Natural killer cell (primary cell): ENCODE measurements around the gene TUBA3E. TPM values are rescaled to one million over a fixed set of nuclear protein-coding genes. Genes with fewer than 3 reads are reported as not detected.
"Not testable (repeated sequence)": the region's sequence is repeated elsewhere in the genome, so short reads cannot be mapped to it uniquely, and the experiment has no call there.

Source experiments
- ATAC-seq, 3 donors: fragments of 150-1000 bp in 2 of 3; fragments of 200-7000 bp in 1 of 3; cut with Tn5 transposase; 1 replicate in 1 of 3; 2 replicates in 2 of 3; pipeline ENCODE4 v1.10.0; 2021; ENCODE audit warnings: mild to moderate bottlenecking in 2 of 3, moderate library complexity in 2 of 3
- DNase-seq, 2 donors: peaks; one replicate each; pipeline versions ENCODE4 v3.0.0 to v3.0.0-alpha.2; 2013 to 2021; ENCODE audit warnings: mixed read lengths in 1 of 2
- H3K27ac ChIP-seq: one replicate; pipeline ENCODE4 v1.5.1; 2013; ENCODE audit warnings: mild to moderate bottlenecking, low read length
- H3K27me3 ChIP-seq: one replicate; pipeline ENCODE4 v1.6.1; 2013; ENCODE audit warnings: low read length; ENCODE audit not compliant: control insufficient read depth, insufficient read depth
- H3K36me3 ChIP-seq: one replicate; pipeline ENCODE4 v1.6.1; 2013; ENCODE audit warnings: low read length; ENCODE audit not compliant: control insufficient read depth, insufficient read depth
- H3K4me1 ChIP-seq: one replicate; pipeline ENCODE4 v1.6.1; 2013; ENCODE audit warnings: low read length; ENCODE audit not compliant: control insufficient read depth, insufficient read depth
- H3K4me3 ChIP-seq: one replicate; pipeline ENCODE4 v1.5.1; 2013; ENCODE audit warnings: low read length
- H3K9me3 ChIP-seq: one replicate; pipeline ENCODE4 v1.6.1; 2013; ENCODE audit warnings: low read length; ENCODE audit not compliant: control insufficient read depth, insufficient read depth
- H3K27ac Mint-ChIP-seq, 2 donors: one replicate each; pipeline ENCODE4 v1.8.0; 2022; ENCODE audit warnings: mild to moderate bottlenecking in 2 of 2, mixed read lengths in 2 of 2, moderate library complexity in 1 of 2
- H3K27me3 Mint-ChIP-seq, 2 donors: one replicate each; pipeline ENCODE4 v1.8.0; 2022; ENCODE audit warnings: low read depth in 2 of 2, mixed read lengths in 2 of 2
- H3K36me3 Mint-ChIP-seq: one replicate; pipeline ENCODE4 v1.8.0; 2022; ENCODE audit warnings: mixed read lengths
- H3K4me1 Mint-ChIP-seq, 2 donors: one replicate each; pipeline ENCODE4 v1.8.0; 2022; ENCODE audit warnings: mixed read lengths in 2 of 2
- H3K4me3 Mint-ChIP-seq: one replicate; pipeline ENCODE4 v1.8.0; 2022; ENCODE audit warnings: mild to moderate bottlenecking, moderate library complexity, mixed read lengths
- H3K9me3 Mint-ChIP-seq, 2 donors: one replicate each; pipeline ENCODE4 v1.8.0; 2022; ENCODE audit warnings: mixed read lengths in 2 of 2
- CTCF ChIP-seq: fragments of 200-600 bp; IDR thresholded peaks from one replicate; pipeline ENCODE4 v1.8.0; 2022; ENCODE audit warnings: antibody characterized with exemption
- WGBS: methylation state at CpG from one replicate; pipeline ENCODE4 v1.1.7; 2013; ENCODE audit warnings: missing lambda C conversion rate; ENCODE audit not compliant: insufficient coverage; 5-methylcytosine and 5-hydroxymethylcytosine counted together
- intact Hi-C: fragments of 100-400 bp; cut with micrococcal nuclease; formaldehyde crosslinking; loops from one replicate; pipeline ENCODE4 v1.14.2; 2022
- total RNA-seq, 4 donors: library from RNA; stranded (reverse); fragments of 120-200 nt in 1 of 4; gene quantifications; one replicate each; pipeline versions ENCODE4 v1.2.3 to v1.2.4, GENCODE V29; 2013 to 2022

TUBA3E gene
- total RNA-seq, 3 donors from 2014 or later (not counting 1 experiment from before 2014, with no cell fraction given): not detected

- H3K27me3 Mint-ChIP-seq, DNase-seq, H3K27ac ChIP-seq, H3K4me1 ChIP-seq, H3K4me1 Mint-ChIP-seq, H3K36me3 Mint-ChIP-seq, H3K4me3 Mint-ChIP-seq, H3K36me3 ChIP-seq, H3K9me3 Mint-ChIP-seq, ATAC-seq, H3K27me3 ChIP-seq, H3K9me3 ChIP-seq, H3K4me3 ChIP-seq, H3K27ac Mint-ChIP-seq, intact Hi-C loops: not testable (repeated sequence)
- WGBS: 91% methylated on average over 10 of the region's 13 CpGs
These were observed 2.2 kb downstream of the TUBA3E start for GRCh38 chr2:130196052-130196451.

GRCh38 chr2:130195089-130195635, 3.1 kb downstream of the TUBA3E start:
- DNase-seq, H3K9me3 Mint-ChIP-seq, H3K27me3 ChIP-seq, H3K4me3 Mint-ChIP-seq, intact Hi-C loops, ATAC-seq, H3K4me3 ChIP-seq, H3K36me3 ChIP-seq, H3K4me1 ChIP-seq, H3K4me1 Mint-ChIP-seq, H3K27ac Mint-ChIP-seq, H3K27ac ChIP-seq, H3K9me3 ChIP-seq, H3K36me3 Mint-ChIP-seq, H3K27me3 Mint-ChIP-seq: not testable (repeated sequence)
- 78% methylated on average over 3 of the region's 9 CpGs for WGBS

GRCh38 chr2:130193824-130194223, 4.4 kb downstream of the TUBA3E start:
- H3K27ac Mint-ChIP-seq, H3K4me1 ChIP-seq, H3K36me3 ChIP-seq, H3K4me3 ChIP-seq, intact Hi-C loops, H3K27me3 Mint-ChIP-seq, H3K27me3 ChIP-seq, H3K27ac ChIP-seq, H3K9me3 ChIP-seq, H3K4me3 Mint-ChIP-seq, ATAC-seq, H3K9me3 Mint-ChIP-seq, H3K4me1 Mint-ChIP-seq, DNase-seq, H3K36me3 Mint-ChIP-seq: not testable (repeated sequence)
- WGBS: 84% methylated on average over 17 of the region's 22 CpGs

GRCh38 chr2:130192451-130192850, 5.8 kb downstream of the TUBA3E start:
- DNase-seq, H3K27ac ChIP-seq, intact Hi-C loops, H3K36me3 Mint-ChIP-seq, H3K4me1 Mint-ChIP-seq, H3K9me3 Mint-ChIP-seq, H3K27ac Mint-ChIP-seq, H3K36me3 ChIP-seq, H3K27me3 Mint-ChIP-seq, H3K4me3 ChIP-seq, ATAC-seq, H3K4me1 ChIP-seq, H3K27me3 ChIP-seq, H3K4me3 Mint-ChIP-seq, H3K9me3 ChIP-seq: not testable (repeated sequence)
- WGBS: 66% methylated on average over 3 of the region's 3 CpGs

GRCh38 chr2:130191319-130191718, 6.9 kb downstream of the TUBA3E start:
- H3K9me3 Mint-ChIP-seq, H3K36me3 Mint-ChIP-seq, H3K27ac Mint-ChIP-seq, H3K36me3 ChIP-seq, H3K4me3 ChIP-seq, ATAC-seq, H3K27me3 Mint-ChIP-seq, H3K27me3 ChIP-seq, H3K4me1 Mint-ChIP-seq, H3K9me3 ChIP-seq, H3K4me1 ChIP-seq, intact Hi-C loops, H3K27ac ChIP-seq, DNase-seq, H3K4me3 Mint-ChIP-seq: not testable (repeated sequence)
- 94% methylated on average over 6 of the region's 6 CpGs for WGBS

- no peaks in the 10 kb centered on the region for H3K9me3 Mint-ChIP-seq
- H3K4me1 Mint-ChIP-seq: peaks cover 0 to 13% of the 10 kb centered on the region in 2 donors
- H3K36me3 Mint-ChIP-seq: no peaks in the 10 kb centered on the region
- Histone ChIP-seq H3K27ac (no peak overlapping the region), H3K4me3 (no peak overlapping the region), H3K27me3 (no peaks in the 10 kb centered on the region), H3K36me3 (no peaks in the 10 kb centered on the region), H3K9me3 (no peaks in the 10 kb centered on the region), H3K4me1 (no peaks in the 10 kb centered on the region)
- 85% methylated on average over 15 of the region's 15 CpGs for WGBS
- intact Hi-C loops: no loop called here
- no peaks in the 10 kb centered on the region for H3K27me3 Mint-ChIP-seq
- no peak for TF ChIP-seq CTCF
- no peak overlapping the region for H3K27ac Mint-ChIP-seq
- DNase-seq (no peak), ATAC-seq (no peak)
- no peak overlapping the region for H3K4me3 Mint-ChIP-seq
These were observed 8.0 kb downstream of the TUBA3E start for GRCh38 chr2:130190237-130190636.

GRCh38 chr2:130188958-130189357, 9.3 kb downstream of the TUBA3E start:
- no CpG with 5 or more reads among the region's 4 CpGs for WGBS
- H3K27me3 ChIP-seq, H3K36me3 ChIP-seq, intact Hi-C loops, H3K27me3 Mint-ChIP-seq, H3K27ac Mint-ChIP-seq, H3K36me3 Mint-ChIP-seq, H3K9me3 ChIP-seq, DNase-seq, H3K4me3 ChIP-seq, H3K27ac ChIP-seq, H3K9me3 Mint-ChIP-seq, H3K4me3 Mint-ChIP-seq, ATAC-seq, H3K4me1 ChIP-seq: not testable (repeated sequence)
- peaks cover 1 to 16% of the 10 kb centered on the region in 2 donors for H3K4me1 Mint-ChIP-seq
